Measurements from ENCODE around the gene NFKBIZ. TPM values are rescaled to one million over a fixed set of nuclear protein-coding genes. Genes with fewer than 3 reads are reported as not detected.

NFKBIZ gene
- polyA plus RNA-seq, 1 of the 3 experiments (the other 2 are of a cell fraction) = 59.9 TPM

DNA sequence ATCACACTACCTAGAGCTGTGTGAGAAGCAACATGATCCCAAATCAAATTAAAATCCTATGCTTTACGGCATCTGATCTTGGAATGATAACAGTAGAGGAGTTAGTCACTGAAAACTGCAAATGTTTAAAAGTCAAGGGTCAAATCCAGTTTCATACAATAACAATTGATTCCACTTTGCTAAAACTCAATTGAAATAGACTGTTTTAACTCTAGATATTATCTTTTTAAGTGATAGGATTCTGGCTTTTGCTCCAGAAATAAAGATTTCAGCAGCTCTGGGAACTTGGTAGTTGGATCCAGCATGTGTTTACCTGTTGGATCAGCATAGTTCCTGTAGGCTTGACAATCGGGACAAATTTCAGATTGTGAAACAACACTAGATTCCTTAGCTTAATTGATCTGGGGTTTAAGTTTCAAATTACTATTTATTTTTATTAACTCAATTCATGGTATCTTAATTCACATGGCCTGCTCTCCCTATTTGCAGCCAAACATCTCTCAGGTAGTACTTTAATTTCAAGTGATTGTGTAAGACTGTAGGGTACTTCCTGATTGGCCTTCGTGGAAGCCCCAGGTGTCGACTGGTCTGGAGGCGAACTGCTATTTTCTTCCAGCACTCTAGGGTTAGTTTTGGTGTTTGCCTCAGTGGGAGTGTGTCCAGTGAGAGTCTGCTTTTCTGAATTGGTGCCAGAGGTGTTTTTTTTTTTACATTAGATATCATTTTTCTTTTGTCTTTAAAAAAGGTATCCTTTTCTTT lies 16.6 kb downstream of the NFKBIZ start (continued):
- TF ChIP-seq, protein P1, sequence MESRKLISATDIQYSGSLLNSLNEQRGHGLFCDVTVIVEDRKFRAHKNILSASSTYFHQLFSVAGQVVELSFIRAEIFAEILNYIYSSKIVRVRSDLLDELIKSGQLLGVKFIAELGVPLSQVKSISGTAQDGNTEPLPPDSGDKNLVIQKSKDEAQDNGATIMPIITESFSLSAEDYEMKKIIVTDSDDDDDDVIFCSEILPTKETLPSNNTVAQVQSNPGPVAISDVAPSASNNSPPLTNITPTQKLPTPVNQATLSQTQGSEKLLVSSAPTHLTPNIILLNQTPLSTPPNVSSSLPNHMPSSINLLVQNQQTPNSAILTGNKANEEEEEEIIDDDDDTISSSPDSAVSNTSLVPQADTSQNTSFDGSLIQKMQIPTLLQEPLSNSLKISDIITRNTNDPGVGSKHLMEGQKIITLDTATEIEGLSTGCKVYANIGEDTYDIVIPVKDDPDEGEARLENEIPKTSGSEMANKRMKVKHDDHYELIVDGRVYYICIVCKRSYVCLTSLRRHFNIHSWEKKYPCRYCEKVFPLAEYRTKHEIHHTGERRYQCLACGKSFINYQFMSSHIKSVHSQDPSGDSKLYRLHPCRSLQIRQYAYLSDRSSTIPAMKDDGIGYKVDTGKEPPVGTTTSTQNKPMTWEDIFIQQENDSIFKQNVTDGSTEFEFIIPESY (IDR thresholded peaks at IDR 0.05; ENCODE audit: borderline replicate concordance, low read depth) = no peak
- peak; percentile 62; the same call in 1 of the 2 replicates for TF ChIP-seq NFIC (IDR thresholded peaks at IDR 0.05; ENCODE audit: borderline replicate concordance)
- TF ChIP-seq GABPA (IDR thresholded peaks at IDR 0.05; ENCODE audit: low read depth) = no peak
- TF ChIP-seq, protein P2, sequence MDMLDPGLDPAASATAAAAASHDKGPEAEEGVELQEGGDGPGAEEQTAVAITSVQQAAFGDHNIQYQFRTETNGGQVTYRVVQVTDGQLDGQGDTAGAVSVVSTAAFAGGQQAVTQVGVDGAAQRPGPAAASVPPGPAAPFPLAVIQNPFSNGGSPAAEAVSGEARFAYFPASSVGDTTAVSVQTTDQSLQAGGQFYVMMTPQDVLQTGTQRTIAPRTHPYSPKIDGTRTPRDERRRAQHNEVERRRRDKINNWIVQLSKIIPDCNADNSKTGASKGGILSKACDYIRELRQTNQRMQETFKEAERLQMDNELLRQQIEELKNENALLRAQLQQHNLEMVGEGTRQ (IDR thresholded peaks at IDR 0.05; ENCODE audit: borderline replicate concordance, low read depth, low read length) = no peak
- peak; percentile 75 for TF ChIP-seq RXRA (IDR thresholded peaks at IDR 0.05; ENCODE audit: borderline replicate concordance, low read depth)
- TF ChIP-seq FOXJ3 (CRISPR knock-in tag; IDR thresholded peaks at IDR 0.05) = no peak
- no peak for TF ChIP-seq YY1 (IDR thresholded peaks at IDR 0.05; ENCODE audit: low read depth)
- TF ChIP-seq, protein P3, sequence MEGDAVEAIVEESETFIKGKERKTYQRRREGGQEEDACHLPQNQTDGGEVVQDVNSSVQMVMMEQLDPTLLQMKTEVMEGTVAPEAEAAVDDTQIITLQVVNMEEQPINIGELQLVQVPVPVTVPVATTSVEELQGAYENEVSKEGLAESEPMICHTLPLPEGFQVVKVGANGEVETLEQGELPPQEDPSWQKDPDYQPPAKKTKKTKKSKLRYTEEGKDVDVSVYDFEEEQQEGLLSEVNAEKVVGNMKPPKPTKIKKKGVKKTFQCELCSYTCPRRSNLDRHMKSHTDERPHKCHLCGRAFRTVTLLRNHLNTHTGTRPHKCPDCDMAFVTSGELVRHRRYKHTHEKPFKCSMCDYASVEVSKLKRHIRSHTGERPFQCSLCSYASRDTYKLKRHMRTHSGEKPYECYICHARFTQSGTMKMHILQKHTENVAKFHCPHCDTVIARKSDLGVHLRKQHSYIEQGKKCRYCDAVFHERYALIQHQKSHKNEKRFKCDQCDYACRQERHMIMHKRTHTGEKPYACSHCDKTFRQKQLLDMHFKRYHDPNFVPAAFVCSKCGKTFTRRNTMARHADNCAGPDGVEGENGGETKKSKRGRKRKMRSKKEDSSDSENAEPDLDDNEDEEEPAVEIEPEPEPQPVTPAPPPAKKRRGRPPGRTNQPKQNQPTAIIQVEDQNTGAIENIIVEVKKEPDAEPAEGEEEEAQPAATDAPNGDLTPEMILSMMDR (IDR thresholded peaks at IDR 0.05) = no peak
- TF ChIP-seq JUND (IDR thresholded peaks at IDR 0.05) = peak; percentile 49
- peak; percentile 90 for TF ChIP-seq GATA2 (CRISPR knock-in tag; IDR thresholded peaks at IDR 0.05)
- TF ChIP-seq, protein P4, sequence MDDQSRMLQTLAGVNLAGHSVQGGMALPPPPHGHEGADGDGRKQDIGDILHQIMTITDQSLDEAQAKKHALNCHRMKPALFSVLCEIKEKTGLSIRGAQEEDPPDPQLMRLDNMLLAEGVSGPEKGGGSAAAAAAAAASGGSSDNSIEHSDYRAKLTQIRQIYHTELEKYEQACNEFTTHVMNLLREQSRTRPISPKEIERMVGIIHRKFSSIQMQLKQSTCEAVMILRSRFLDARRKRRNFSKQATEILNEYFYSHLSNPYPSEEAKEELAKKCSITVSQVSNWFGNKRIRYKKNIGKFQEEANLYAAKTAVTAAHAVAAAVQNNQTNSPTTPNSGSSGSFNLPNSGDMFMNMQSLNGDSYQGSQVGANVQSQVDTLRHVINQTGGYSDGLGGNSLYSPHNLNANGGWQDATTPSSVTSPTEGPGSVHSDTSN (IDR thresholded peaks at IDR 0.05) = peak; percentile 57
- peak; percentile 65; the same call in 1 of the 2 replicates for TF ChIP-seq FOXM1 (IDR thresholded peaks at IDR 0.05; ENCODE audit: low read depth)

DNA sequence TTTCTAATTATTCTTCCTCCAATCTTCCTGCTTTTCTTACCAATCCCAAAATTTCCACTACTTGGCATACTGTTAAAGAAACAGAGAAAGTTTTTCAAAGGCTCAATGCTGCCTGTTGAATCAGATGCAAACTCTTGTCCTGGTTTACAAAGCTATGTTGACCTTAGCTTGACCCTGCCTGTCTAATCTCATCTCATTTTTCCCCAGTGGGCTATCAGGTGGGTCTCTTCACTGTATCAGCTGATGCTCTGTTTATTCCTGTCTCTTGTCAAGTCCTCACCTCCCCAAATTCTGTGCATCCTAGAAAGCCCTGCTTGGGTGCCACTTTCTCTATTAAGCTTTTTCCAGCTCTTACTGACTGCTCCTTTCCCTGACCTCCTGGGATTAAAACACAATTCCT lies 18.2 kb downstream of the NFKBIZ start:
- Histone ChIP-seq H3K79me2 (ENCODE audit: insufficient read depth) (no peaks in the 10 kb centered on the region), H3K36me3 (replicated peaks in 1 of 2; ENCODE audit: control insufficient read depth in 1 of 2, insufficient read depth in 2 of 2, low read length in 1 of 2) (no peaks in the 10 kb centered on the region), H3K27me3 (ENCODE audit: insufficient read depth) (no peaks in the 10 kb centered on the region), H3F3A (replicated peaks; ENCODE audit: insufficient read depth) (peaks cover 41% of the 10 kb centered on the region), H3K4me1 (ENCODE audit: control insufficient read depth in 1 of 2, insufficient read depth in 2 of 2, low read depth in 1 of 2, low read length in 1 of 2) (peaks cover 0 to 17% of the 10 kb centered on the region in 2 experiments; a peak in 2 of 4 replicates), H3K9me2 (no peaks in the 10 kb centered on the region), H3K9ac (no peak overlapping the region), H4K20me1 (ENCODE audit: insufficient read depth) (no peaks in the 10 kb centered on the region), H2AFZ (ENCODE audit: low read depth) (no peak overlapping the region), H3K9me3 (no peaks in the 10 kb centered on the region), H3K4me2 (0 out of 2 replicates have a peak overlapping the region, but pooled peaks have one; percentile 6), H3K4me3 (ENCODE audit: low read depth in 2 of 2, low read length in 1 of 2) (no peak overlapping the region), H3K27ac (ENCODE audit: low read depth in 2 of 2, low read length in 1 of 2) (peak overlapping the region in 1 of 2 experiments; percentile 40; a peak in 2 of 4 replicates)
- POLR2A ChIA-PET = no interaction called here
- CTCF ChIA-PET = interaction anchor here (0.7 to 1.1 kb wide), 2 partner anchors 58 to 358 kb away, joined by 3 to 4 read pairs; no protein-coding TSS in a partner anchor
- peak; percentile 27 for DNase-seq
- peak; percentile 66; the same call in 1 of the 2 replicates for TF ChIP-seq RXRA (IDR thresholded peaks at IDR 0.05; ENCODE audit: borderline replicate concordance, low read depth)
- TF ChIP-seq TCF12 (IDR thresholded peaks at IDR 0.05) = peak; percentile 18; the same call in 1 of the 2 replicates
- TF ChIP-seq EP300 (IDR thresholded peaks at IDR 0.05; ENCODE audit: borderline replicate concordance in 1 of 2, low read depth in 1 of 2, low read length in 1 of 2) = peak in 1 of 2 experiments; percentile 39; a peak in 1 of 4 replicates
- TF ChIP-seq, protein P5, sequence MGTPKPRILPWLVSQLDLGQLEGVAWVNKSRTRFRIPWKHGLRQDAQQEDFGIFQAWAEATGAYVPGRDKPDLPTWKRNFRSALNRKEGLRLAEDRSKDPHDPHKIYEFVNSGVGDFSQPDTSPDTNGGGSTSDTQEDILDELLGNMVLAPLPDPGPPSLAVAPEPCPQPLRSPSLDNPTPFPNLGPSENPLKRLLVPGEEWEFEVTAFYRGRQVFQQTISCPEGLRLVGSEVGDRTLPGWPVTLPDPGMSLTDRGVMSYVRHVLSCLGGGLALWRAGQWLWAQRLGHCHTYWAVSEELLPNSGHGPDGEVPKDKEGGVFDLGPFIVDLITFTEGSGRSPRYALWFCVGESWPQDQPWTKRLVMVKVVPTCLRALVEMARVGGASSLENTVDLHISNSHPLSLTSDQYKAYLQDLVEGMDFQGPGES (IDR thresholded peaks at IDR 0.05; ENCODE audit: low read depth, low read length) = no peak
- TF ChIP-seq GATA2 (CRISPR knock-in tag; IDR thresholded peaks at IDR 0.05) = peak; percentile 27; the same call in 1 of the 2 replicates

All from SK-N-SH (cell line).